HK-2 (cell line): Measurements from ENCODE around the gene AASDHPPT.
A peak's percentile ranks its signal among the peaks of the same experiment; 100 is the strongest.

Experiments
- DNase-seq: peaks from one replicate; pipeline ENCODE4 v3.0.0-alpha.2; 2018; ENCODE audit not compliant: unreplicated experiment

AASDHPPT gene

GRCh38 chr11:106086135-106086534, 8.7 kb downstream of the AASDHPPT start:
- no peak for DNase-seq

GRCh38 chr11:106086850-106087249, 9.4 kb downstream of the AASDHPPT start:
- DNase-seq: no peak

GRCh38 chr11:106087815-106088435, 10.5 kb downstream of the AASDHPPT start:
- peak; percentile 14 for DNase-seq

GRCh38 chr11:106088896-106089295, 11.4 kb downstream of the AASDHPPT start:
- no peak for DNase-seq

GRCh38 chr11:106091480-106092123, 14.1 kb downstream of the AASDHPPT start:
- no peak for DNase-seq

GRCh38 chr11:106092446-106092845, 15.0 kb downstream of the AASDHPPT start:
- no peak for DNase-seq

GRCh38 chr11:106098893-106099553, 21.6 kb downstream of the AASDHPPT start:
- DNase-seq: no peak

GRCh38 chr11:106101370-106101769, 23.9 kb downstream of the AASDHPPT start:
- DNase-seq: no peak

GRCh38 chr11:106101819-106102218, 24.4 kb downstream of the AASDHPPT start:
- DNase-seq: no peak

- DNase-seq: no peak
Observed at GRCh38 chr11:106105986-106106385, 28.5 kb downstream of the AASDHPPT start.

- DNase-seq: no peak
Observed at GRCh38 chr11:106121570-106122320, 44.3 kb downstream of the AASDHPPT start.

- no peak for DNase-seq
Observed at GRCh38 chr11:106127604-106128003, 50.1 kb downstream of the AASDHPPT start.

- no peak for DNase-seq
Observed at GRCh38 chr11:106128740-106129139, 51.3 kb downstream of the AASDHPPT start.

GRCh38 chr11:106131998-106132397, 54.5 kb downstream of the AASDHPPT start:
- peak; percentile 2 for DNase-seq

- no peak for DNase-seq
Observed at GRCh38 chr11:106132582-106133354, 55.3 kb downstream of the AASDHPPT start.

GRCh38 chr11:106133529-106133928, 56.1 kb downstream of the AASDHPPT start:
- DNase-seq: no peak

- no peak for DNase-seq
Observed at GRCh38 chr11:106137061-106137460, 59.6 kb downstream of the AASDHPPT start.

- no peak for DNase-seq
Observed at GRCh38 chr11:106137758-106138157, 60.3 kb downstream of the AASDHPPT start.
